DMS153 treated with DMSO at 0.1 percent for 48 hours (cell line): ENCODE measurements around the gene CCDC78.

Source experiments
- DNase-seq: peaks from one replicate; lab custom pipeline; 2025; ENCODE audit not compliant: unreplicated experiment; lab: John Stamatoyannopoulos, UW

The CCDC78 gene

DNA sequence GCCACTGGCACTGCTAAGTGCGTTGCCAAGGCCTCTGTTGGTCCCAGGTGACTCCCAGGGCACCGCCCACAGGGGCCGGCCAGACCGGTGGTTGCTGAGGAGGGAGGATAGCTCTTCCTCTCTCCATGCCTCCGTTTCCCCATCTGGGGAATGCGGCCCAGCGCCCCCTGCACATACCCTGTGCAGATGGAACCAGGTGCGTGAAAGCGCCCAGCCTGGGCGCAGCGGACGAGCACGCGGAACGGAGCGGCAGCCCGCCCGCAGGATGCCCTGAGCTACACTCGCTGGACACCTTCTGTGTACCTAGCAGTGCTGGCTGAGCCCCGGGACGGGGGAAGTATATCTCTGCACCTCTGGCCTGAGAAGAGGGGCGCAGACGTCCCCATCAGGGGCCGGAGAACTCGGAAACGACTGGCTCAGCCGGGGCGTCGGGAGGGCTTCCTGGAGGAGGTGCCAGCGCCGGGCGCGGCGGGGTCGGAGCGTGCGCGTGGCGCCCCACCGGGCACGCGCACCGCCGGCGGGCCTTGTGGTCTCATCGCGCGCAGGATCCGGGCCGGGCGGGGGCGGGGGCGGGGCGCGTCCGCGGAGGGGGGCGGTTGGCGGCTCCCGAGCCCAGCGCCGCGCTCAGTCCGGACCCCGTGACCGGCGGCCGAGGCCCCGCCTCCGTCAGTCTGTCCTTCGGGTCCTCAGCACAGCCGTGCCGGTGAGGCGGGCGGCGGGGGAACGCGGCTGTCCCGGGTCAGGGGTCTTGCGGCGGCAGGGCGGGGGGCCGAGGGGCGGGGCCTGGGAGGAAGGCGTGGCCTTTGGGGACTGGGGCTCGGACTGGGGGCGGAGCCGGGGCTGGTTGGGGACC lies at the start of gene CCDC78, which contains the start of gene HAGHL:
CCDC78 (minus strand) TSS at position 6 of the 853 bp plus-strand sequence. CDS start 76 bp downstream, outside the sequence.
HAGHL (plus strand) TSS at position 669 of the 853 bp plus-strand sequence. CDS start 404 bp downstream, outside the sequence.
- no peak for DNase-seq

DNA sequence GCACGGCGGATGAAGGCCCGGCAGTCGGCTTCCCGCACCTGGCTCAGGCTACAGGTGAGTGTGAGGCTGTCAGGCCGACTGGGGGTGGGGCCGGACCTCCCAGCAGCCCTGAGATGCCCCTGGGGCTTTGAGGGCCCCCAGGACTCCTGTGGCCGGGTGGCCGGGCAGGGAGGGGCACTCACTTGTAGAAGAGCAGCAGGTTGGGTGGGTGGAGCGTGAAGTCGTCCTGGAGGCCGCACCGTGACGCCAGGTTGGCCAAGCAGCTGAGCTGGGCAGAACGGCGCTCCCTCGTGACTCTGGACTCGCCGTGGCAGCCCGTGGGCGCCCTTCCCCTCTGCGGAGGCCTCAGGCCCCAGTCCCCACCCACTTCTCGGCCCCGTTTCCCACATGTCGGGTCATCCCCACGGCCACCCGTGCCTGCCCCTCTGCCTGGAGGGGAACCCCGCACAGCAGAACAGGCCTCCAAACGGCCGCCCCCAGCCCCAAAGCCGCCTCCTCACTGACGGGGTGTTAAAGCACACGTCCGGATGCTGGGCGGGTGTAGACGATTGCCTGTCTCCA lies 49.1 kb upstream of the CCDC78 start:
- DNase-seq: no peak

DNA sequence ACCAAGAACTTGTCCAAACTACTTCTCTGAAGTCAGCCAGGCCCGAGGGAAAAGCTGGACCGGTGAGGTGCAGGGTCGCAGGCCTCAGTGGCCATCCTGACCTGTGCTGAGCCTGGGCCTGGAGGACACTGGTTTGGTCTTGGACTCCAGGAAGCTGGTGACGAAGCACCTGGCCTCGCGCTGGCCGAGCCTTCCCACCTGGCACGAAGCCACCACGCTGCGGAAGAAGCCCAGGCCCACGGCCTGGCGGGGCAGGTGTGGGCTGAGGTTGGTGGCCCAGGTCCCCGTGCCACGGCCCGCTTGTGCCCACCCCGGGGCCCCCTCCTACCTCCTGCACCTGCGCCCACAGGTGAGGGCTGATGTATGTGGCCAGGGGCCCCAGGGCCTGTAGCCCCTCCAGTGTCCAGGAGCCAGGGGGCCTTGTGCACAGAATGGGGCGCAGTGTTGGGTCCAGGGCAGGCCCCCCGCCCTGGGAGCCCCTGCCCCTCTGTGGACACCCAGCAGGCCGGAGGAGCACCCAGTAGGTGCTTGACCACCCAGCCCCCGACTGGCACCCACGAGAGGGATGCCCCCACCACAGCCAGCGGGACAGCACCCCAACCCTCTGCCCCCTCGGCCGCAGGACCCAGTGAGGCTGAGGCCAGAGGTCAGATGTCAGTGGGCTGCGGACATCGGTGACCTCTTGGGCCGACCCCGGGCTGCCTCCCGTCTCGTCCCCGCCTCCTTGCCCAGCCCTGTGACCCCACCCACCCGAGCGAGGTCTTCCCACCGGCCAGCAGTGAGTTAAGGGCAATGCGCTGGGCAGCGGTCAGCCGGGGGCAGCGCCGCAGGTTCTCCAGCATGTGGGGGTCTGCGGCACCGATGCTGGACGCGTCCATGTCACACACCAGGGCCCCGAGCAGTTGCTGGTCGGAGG lies 48.1 kb upstream of the CCDC78 start:
- no peak for DNase-seq

DNA sequence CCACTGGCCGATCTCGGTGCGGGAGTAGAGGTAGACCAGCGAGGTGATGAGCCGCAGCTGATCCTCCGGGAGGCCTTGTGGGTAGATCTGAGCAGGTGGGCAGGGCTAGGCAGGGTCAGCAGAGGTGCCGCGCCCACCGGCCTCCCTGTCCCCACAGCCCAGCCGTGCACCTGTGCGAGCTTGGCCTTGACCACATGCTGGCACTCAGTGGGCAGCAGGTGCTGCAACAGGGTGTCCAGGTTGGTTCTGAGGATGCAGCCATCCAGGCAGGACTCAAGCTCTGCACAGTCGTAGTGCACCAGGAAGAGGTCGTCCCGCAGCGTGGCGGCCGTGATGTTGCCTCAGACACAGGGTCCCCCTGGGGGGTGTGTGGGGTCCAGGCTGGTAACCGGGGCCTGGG lies 46.7 kb upstream of the CCDC78 start:
- DNase-seq: no peak

DNA sequence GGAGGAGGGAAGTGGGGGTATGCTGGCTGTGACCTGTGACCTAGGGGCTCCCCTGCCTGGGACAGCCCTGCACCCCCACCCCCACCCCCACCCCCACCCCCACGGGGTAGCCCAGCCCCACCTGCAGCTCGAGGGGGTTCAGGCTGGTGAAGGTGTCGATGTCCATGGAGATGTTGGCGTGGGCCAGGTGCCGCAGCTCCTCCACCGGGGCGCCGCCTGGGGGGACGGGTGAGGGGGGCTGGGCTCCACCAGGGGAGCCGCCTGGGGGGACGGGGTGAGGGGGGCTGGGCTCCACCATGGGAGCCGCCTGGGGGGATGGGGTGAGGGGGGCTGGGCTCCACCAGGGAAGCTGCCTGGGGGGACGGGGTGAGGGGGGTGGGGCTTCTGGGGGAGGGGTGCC lies 44.2 kb upstream of the CCDC78 start:
- no peak for DNase-seq

DNA sequence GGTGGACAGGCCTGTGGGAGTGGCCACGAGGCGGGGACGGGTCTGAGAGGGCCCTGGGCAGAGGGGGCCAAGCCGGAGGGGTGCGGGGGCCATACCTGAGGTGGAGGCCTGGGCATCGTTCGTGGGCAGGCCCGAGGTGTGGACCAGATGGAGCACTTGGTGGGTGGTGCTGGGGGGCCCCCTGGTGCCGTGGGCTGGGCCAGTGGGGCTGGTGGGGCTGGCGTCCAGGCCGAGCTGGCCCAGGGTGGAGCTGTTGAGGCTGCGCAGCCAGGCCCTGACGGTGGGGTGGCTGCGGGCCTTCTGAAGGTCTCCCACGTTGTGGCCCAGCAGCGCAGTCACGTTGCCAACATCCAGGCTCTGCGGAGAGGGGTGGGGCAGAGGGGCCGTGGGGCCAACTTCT lies 43.7 kb upstream of the CCDC78 start:
- DNase-seq: no peak

DNA sequence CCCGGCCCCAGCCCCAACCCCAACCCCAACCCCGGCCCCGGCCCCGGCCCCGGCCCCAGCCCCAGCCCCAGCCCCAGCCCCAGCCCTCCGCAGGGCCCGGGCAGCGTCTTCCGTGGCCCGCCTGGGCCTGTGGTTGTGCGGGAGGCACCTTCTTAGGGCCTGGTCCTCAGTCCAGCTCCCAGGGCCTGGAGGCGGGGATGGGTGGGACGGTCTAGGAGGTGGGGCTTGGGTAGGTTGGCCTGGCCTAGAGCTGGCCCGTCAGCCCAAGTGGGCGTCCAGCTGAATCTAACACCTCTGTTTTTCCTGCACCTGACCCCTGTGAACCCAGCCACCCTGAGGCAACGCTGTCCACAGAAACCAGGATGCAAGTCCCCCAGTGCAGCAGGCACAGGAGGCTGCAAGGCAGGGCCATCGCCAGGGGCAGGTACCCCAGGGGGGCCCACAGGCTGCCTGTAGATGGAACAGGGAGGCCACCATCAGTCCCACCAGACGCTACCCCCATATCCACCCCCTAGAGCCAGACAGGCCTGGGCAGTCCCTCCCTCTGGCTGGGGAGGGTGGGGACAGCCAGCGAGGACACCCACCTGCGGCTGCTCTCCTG lies 43.0 kb upstream of the CCDC78 start:
- no peak for DNase-seq

DNA sequence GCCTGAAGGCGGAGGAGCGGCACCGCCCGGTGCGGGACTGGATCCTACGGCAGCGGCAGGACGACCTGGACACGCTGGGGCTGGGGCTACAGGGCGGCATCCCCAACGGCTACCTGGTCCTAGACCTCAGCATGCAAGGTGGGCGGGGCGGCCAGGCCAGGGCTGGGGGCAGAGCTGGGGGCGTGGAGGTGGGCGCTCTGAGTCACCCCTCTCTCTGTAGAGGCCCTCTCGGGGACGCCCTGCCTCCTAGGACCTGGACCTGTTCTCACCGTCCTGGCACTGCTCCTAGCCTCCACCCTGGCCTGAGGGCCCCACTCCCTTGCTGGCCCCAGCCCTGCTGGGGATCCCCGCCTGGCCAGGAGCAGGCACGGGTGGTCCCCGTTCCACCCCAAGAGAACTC lies 42.2 kb upstream of the CCDC78 start:
- DNase-seq: no peak

DNA sequence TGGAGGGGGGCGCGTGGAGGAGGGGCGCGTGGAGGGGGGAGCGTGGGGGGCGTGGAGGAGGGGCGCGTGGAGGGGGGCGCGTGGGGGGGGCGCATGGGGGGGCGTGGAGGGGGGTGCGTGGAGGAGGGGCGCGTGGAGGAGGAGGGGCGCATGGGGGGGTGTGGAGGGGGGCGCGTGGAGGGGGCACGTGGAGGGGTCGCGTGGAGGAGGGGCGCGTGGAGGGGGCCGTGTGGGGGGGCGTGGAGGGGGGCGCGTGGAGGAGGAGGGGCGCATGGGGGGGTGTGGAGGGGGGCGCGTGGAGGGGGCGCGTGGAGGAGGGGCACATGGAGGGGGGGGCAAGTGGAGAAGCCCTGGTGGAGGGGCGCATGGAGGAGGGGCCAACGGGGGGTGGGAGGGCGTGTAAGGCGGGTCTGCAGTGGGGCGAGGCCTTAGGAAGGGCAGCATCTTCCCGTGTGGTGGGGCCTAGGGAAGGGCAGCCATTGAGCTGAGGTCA lies 41.5 kb upstream of the CCDC78 start:
- no peak for DNase-seq

DNA sequence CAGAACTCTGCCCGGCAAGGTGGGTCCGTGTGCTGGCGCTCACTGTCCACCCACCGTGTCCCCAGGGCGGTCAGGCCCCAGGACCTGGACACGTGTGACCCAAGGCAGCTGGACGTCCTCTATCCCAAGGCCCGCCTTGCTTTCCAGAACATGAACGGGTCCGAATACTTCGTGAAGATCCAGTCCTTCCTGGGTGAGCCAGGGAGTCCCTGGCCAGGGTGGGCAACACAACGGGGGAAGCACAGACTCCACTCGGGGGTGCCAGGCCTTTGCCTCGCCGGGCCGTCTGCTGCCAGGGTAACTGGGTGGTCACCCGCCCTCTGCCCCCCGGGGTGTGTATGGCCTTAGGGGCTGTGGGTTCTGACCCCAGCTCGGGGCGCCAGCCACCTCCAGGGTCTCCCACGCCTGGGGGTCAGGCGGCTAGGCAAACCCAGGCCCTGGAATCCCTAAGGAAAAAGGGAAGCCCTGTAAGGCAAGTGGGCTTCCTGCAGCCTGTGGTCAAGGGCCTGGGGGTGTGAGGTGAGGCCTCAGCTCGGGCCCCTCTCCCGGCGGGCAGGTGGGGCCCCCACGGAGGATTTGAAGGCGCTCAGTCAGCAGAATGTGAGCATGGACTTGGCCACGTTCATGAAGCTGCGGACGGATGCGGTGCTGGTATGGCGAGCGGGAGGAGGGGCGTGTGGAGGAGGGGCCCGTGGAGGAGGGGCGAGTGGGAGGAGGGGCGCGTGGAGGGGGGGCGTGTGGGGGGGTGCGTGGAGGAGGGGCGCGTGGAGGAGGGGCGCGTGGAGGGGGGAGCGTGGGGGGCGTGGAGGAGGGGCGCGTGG lies 40.8 kb upstream of the CCDC78 start:
- DNase-seq: no peak

DNA sequence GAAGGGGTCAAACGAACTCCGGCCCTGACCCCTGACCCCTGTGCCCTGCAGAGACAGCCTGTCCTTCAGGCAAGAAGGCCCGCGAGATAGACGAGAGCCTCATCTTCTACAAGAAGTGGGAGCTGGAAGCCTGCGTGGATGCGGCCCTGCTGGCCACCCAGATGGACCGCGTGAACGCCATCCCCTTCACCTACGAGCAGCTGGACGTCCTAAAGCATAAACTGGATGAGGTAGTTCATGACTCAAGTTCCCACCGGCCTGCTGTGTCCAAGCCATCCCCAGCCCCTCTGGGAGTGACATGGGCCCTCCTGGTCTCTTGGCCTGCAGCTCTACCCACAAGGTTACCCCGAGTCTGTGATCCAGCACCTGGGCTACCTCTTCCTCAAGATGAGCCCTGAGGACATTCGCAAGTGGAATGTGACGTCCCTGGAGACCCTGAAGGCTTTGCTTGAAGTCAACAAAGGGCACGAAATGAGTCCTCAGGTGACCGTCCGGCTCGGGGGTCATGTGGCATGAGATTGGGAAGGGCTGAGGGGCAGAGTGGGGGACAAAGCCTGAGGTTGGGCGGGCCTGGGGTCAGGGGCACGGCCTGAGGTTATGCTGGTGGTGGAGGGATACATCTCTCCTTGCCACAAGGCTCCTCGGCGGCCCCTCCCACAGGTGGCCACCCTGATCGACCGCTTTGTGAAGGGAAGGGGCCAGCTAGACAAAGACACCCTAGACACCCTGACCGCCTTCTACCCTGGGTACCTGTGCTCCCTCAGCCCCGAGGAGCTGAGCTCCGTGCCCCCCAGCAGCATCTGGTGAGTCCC lies 40.0 kb upstream of the CCDC78 start:
- DNase-seq: no peak

DNA sequence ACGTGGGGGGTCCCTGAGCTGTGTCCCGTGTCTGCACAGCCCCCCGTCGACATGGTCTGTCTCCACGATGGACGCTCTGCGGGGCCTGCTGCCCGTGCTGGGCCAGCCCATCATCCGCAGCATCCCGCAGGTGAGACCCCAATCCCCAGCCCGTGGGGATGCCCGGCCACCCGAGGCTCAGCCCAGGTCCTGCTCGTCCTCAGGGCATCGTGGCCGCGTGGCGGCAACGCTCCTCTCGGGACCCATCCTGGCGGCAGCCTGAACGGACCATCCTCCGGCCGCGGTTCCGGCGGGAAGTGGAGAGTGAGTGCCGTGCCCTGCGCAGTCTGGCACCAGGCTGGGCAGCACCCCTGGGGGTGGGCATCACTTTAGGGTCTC lies 39.2 kb upstream of the CCDC78 start:
- no peak for DNase-seq

DNA sequence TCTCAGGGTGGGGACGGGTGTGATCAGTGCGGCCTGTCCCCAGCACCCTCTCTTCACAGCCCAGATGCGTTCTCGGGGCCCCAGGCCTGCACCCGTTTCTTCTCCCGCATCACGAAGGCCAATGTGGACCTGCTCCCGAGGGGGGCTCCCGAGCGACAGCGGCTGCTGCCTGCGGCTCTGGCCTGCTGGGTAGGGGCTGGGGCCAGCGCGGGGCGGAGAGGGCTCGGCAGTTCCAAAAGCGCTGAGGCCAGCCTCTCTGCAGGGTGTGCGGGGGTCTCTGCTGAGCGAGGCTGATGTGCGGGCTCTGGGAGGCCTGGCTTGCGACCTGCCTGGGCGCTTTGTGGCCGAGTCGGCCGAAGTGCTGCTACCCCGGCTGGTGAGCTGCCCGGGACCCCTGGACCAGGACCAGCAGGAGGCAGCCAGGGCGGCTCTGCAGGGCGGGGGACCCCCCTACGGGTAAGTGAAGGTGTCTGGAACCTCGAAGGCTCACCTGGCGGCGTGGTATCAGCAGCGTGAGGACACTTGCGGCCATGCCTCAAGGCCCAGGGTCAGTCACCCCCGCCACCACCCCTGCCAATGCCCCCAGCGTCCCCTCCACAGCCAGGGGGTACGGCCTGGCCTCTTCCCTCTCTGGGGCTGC lies 38.7 kb upstream of the CCDC78 start:
- DNase-seq: no peak

DNA sequence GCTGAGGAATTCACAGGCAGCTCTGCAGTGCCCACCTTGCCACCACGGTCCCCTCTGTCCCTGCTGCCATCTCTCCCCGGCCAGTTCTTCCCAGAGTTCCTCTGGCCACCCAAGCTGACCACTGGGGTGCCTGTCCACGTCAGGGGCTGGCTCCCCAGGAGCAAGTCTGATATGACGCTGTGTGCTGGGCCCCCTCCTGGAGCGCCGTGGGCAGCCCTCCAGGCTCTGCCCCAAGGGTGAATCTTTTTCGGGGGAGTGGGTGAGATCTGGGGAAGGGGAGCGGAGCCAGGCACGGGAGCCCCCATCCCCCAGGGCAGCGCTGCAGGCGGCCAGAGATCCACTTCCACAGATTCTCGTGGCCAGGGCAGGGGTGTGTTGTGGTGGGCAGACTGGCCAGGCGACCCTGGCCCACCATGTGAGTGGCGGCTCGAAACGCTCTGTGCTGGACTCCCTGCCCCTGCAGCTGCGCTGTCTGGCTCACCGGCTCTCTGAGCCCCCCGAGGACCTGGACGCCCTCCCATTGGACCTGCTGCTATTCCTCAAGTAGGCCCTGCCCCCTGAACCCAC lies 38.0 kb upstream of the CCDC78 start:
- no peak for DNase-seq

DNA sequence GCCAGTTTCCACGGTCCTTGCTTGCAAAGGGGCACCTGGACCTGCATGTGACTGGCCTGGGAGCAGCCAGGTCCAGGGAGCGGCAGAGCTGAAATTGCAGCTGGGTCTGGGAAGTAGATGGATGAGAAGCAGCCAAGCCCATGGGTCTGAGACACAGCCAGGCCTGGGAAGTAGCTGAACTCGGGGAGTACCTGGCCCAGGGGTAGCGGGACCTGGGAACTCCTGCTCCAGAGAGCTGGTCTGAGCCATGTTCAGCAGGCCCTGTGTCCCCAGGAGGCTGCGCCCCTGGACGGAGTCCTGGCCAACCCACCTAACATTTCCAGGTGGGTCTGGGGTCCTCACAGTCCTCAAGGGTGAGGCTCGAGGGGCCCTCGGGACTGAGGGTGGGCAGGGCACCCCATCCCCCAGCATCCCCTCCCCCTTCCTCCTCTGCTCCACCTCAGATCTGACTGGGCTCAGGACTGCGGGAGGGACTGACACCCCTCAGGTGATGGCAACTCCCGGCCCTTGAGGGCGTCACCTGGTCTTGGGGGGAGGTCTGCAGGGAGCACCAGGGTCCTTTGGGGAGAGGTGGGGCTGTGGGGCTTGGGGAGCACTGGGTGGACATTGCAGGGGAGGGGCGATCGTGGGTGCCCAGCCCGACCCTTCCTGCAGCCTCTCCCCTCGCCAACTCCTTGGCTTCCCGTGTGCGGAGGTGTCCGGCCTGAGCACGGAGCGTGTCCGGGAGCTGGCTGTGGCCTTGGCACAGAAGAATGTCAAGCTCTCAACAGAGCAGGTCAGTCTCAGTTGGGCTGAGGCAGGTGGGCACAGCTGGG lies 37.3 kb upstream of the CCDC78 start:
- DNase-seq: no peak

DNA sequence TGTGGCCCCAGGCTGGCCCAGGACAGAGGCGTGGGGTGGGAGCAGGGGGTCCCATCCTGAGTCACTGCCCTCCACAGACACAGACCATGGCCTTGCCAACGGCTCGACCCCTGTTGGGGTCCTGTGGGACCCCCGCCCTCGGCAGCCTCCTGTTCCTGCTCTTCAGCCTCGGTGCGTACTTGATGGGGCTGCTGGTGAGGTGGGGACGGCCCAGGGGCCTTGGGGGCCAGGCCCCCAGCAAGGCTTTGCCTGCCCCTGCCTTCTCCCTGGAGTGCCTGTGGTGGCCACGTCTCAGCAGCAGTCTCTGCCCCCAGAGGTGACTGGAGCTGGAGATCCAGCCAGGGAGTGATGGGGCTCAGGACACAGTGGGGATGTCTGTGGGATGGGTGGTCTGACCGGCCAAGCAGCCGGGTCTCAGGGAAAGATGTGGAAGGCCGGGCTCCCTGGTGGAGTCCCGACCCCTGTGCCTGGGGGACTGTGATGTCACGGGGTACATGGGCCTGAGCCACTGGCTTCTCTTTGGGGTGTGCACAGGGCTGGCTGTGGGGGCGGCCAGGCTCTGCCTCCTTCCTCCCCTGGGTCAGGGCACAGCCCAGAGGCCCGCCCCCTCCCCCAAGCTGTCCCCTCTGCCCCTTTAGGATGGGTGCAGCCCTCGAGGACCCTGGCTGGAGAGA lies 36.5 kb upstream of the CCDC78 start:
- no peak for DNase-seq
